HEK293 (cell line): ENCODE results near the gene LCN10.
A peak's percentile ranks its signal among the peaks of the same experiment; 100 is the strongest.

Experiments used
- BCL11A ChIP-seq: fragments of 450-650 bp; formaldehyde crosslinking; IDR thresholded peaks from 2 replicates; pipeline ENCODE4 v1.5.1; 2016; ENCODE audit warnings: low read depth, missing biosample characterization, missing genetic modification characterization
- ELK4 ChIP-seq: IDR thresholded peaks from 2 replicates; pipeline ENCODE4 v1.6.1; 2011; ENCODE audit warnings: mild to moderate bottlenecking, low read depth, low read length, borderline replicate concordance
- GFI1B ChIP-seq: fragments of 450-650 bp; formaldehyde crosslinking; IDR thresholded peaks from 2 replicates; pipeline ENCODE4 v1.5.1; 2016; ENCODE audit warnings: missing biosample characterization, missing genetic modification characterization
- MZF1 ChIP-seq: fragments of 450-650 bp; formaldehyde crosslinking; IDR thresholded peaks from 2 replicates; pipeline ENCODE4 v1.5.1; 2017; ENCODE audit warnings: missing biosample characterization, missing genetic modification characterization, borderline replicate concordance
- PRDM1 ChIP-seq: fragments of 450-650 bp; formaldehyde crosslinking; IDR thresholded peaks from 2 replicates; pipeline ENCODE4; 2016; ENCODE audit warnings: missing biosample characterization, missing genetic modification characterization
- SCRT1 ChIP-seq: fragments of 450-650 bp; formaldehyde crosslinking; IDR thresholded peaks from 2 replicates; pipeline ENCODE4 v1.5.1; 2016; ENCODE audit warnings: missing biosample characterization, missing genetic modification characterization, borderline replicate concordance
- SP2 ChIP-seq: fragments of 450-650 bp; formaldehyde crosslinking; IDR thresholded peaks from 2 replicates; pipeline ENCODE4 v1.5.1; 2016; ENCODE audit warnings: missing biosample characterization, missing genetic modification characterization
- WT1 ChIP-seq: fragments of 450-650 bp; formaldehyde crosslinking; IDR thresholded peaks from 2 replicates; pipeline ENCODE4 v1.5.1; 2016; ENCODE audit warnings: missing biosample characterization, missing genetic modification characterization
- ZBTB1 ChIP-seq: fragments of 450-650 bp; formaldehyde crosslinking; IDR thresholded peaks from 2 replicates; pipeline ENCODE4 v1.5.1; 2016; ENCODE audit warnings: missing biosample characterization, missing genetic modification characterization
- ZBTB17 ChIP-seq: fragments of 450-650 bp; formaldehyde crosslinking; IDR thresholded peaks from 2 replicates; pipeline ENCODE4 v1.5.1; 2016; ENCODE audit warnings: missing biosample characterization, missing genetic modification characterization
- ZEB2 ChIP-seq: fragments of 450-650 bp; formaldehyde crosslinking; IDR thresholded peaks from 2 replicates; pipeline ENCODE4 v1.5.1; 2016; ENCODE audit warnings: missing biosample characterization, missing genetic modification characterization
- ZIC2 ChIP-seq: fragments of 450-650 bp; formaldehyde crosslinking; IDR thresholded peaks from 2 replicates; pipeline ENCODE4 v1.5.1; 2016; ENCODE audit warnings: missing biosample characterization, missing genetic modification characterization
- ZNF112 ChIP-seq: fragments of 450-650 bp; formaldehyde crosslinking; IDR thresholded peaks from 2 replicates; pipeline ENCODE4 v1.5.0; 2017; ENCODE audit warnings: missing biosample characterization, missing genetic modification characterization
- ZNF121 ChIP-seq: fragments of 450-650 bp; formaldehyde crosslinking; IDR thresholded peaks from 2 replicates; pipeline ENCODE4 v1.5.1; 2016; ENCODE audit warnings: missing biosample characterization, missing genetic modification characterization
- ZNF169 ChIP-seq: fragments of 450-650 bp; formaldehyde crosslinking; IDR thresholded peaks from 2 replicates; pipeline ENCODE4 v1.5.1; 2016; ENCODE audit warnings: missing biosample characterization, missing genetic modification characterization
- ZNF239 ChIP-seq: fragments of 450-650 bp; formaldehyde crosslinking; IDR thresholded peaks from 2 replicates; pipeline ENCODE4 v1.5.1; 2016; ENCODE audit warnings: missing biosample characterization, missing genetic modification characterization
- ZNF266 ChIP-seq: fragments of 450-650 bp; formaldehyde crosslinking; IDR thresholded peaks from 2 replicates; pipeline ENCODE4 v1.5.1; 2016; ENCODE audit warnings: missing biosample characterization, missing genetic modification characterization, low read depth
- ZNF404 ChIP-seq: fragments of 450-650 bp; formaldehyde crosslinking; IDR thresholded peaks from 2 replicates; pipeline ENCODE4 v1.5.1; 2017; ENCODE audit warnings: missing biosample characterization, missing genetic modification characterization
- ZNF433 ChIP-seq: fragments of 450-650 bp; formaldehyde crosslinking; IDR thresholded peaks from 2 replicates; pipeline ENCODE4 v1.5.1; 2016; ENCODE audit warnings: missing biosample characterization, missing genetic modification characterization, low read depth
- ZNF530 ChIP-seq: fragments of 450-650 bp; formaldehyde crosslinking; IDR thresholded peaks from 2 replicates; pipeline ENCODE4 v1.5.1; 2016; ENCODE audit warnings: low read depth, missing biosample characterization, missing genetic modification characterization
- ZSCAN16 ChIP-seq: fragments of 450-650 bp; formaldehyde crosslinking; IDR thresholded peaks from 2 replicates; pipeline ENCODE4 v1.5.1; 2016; ENCODE audit warnings: missing biosample characterization, missing genetic modification characterization
- ZXDB ChIP-seq: fragments of 450-650 bp; formaldehyde crosslinking; IDR thresholded peaks from 2 replicates; pipeline ENCODE4 v1.5.1; 2016; ENCODE audit warnings: missing biosample characterization, missing genetic modification characterization
- TF ChIP-seq, protein P1 (sequence below): fragments of 450-650 bp; formaldehyde crosslinking; IDR thresholded peaks from 2 replicates; pipeline ENCODE4 v1.5.1; 2016; ENCODE audit warnings: missing biosample characterization, missing genetic modification characterization
- TF ChIP-seq, protein P2 (sequence below): fragments of 450-650 bp; formaldehyde crosslinking; IDR thresholded peaks from 2 replicates; pipeline ENCODE4 v1.5.1; 2016; ENCODE audit warnings: missing biosample characterization, missing genetic modification characterization
- TF ChIP-seq, protein P3 (sequence below): fragments of 450-650 bp; formaldehyde crosslinking; IDR thresholded peaks from 2 replicates; pipeline ENCODE4 v1.5.1; 2016; ENCODE audit warnings: missing biosample characterization, missing genetic modification characterization

The LCN10 gene

GRCh38 chr9:136721339-136722092 lies 21.2 kb downstream of the LCN10 start (continued):
- TF ChIP-seq ELK4, result no peak
- TF ChIP-seq ZEB2, result 0 out of 2 replicates have a peak, but pooled peaks have one; percentile 26
- no peak for TF ChIP-seq ZNF169 (tag by site-specific recombination)
- no peak for TF ChIP-seq ZNF239 (tag by site-specific recombination)
- TF ChIP-seq BCL11A, result peak; percentile 66
- TF ChIP-seq PRDM1, result no peak
- TF ChIP-seq MZF1, result no peak
- TF ChIP-seq, protein P1, sequence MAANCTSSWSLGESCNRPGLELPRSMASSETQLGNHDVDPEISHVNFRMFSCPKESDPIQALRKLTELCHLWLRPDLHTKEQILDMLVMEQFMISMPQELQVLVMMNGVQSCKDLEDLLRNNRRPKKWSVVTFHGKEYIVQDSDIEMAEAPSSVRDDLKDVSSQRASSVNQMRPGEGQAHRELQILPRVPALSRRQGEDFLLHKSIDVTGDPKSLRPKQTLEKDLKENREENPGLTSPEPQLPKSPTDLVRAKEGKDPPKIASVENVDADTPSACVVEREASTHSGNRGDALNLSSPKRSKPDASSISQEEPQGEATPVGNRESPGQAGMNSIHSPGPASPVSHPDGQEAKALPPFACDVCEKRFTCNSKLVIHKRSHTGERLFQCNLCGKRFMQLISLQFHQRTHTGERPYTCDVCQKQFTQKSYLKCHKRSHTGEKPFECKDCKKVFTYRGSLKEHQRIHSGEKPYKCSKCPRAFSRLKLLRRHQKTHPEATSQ (tag by site-specific recombination), result no peak
- TF ChIP-seq, protein P2, sequence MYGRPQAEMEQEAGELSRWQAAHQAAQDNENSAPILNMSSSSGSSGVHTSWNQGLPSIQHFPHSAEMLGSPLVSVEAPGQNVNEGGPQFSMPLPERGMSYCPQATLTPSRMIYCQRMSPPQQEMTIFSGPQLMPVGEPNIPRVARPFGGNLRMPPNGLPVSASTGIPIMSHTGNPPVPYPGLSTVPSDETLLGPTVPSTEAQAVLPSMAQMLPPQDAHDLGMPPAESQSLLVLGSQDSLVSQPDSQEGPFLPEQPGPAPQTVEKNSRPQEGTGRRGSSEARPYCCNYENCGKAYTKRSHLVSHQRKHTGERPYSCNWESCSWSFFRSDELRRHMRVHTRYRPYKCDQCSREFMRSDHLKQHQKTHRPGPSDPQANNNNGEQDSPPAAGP (tag by site-specific recombination), result 0 out of 2 replicates have a peak, but pooled peaks have one; percentile 24
- TF ChIP-seq, protein P3, sequence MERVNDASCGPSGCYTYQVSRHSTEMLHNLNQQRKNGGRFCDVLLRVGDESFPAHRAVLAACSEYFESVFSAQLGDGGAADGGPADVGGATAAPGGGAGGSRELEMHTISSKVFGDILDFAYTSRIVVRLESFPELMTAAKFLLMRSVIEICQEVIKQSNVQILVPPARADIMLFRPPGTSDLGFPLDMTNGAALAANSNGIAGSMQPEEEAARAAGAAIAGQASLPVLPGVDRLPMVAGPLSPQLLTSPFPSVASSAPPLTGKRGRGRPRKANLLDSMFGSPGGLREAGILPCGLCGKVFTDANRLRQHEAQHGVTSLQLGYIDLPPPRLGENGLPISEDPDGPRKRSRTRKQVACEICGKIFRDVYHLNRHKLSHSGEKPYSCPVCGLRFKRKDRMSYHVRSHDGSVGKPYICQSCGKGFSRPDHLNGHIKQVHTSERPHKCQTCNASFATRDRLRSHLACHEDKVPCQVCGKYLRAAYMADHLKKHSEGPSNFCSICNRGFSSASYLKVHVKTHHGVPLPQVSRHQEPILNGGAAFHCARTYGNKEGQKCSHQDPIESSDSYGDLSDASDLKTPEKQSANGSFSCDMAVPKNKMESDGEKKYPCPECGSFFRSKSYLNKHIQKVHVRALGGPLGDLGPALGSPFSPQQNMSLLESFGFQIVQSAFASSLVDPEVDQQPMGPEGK (tag by site-specific recombination), result no peak; the same call in 1 of the 2 replicates
- TF ChIP-seq ZBTB1 (tag by site-specific recombination), result no peak
- TF ChIP-seq ZSCAN16 (tag by site-specific recombination), result no peak
- TF ChIP-seq ZNF266 (tag by site-specific recombination), result no peak
- peak; percentile 56 for TF ChIP-seq WT1 (tag by site-specific recombination)
- no peak for TF ChIP-seq ZNF112 (tag by site-specific recombination)
- no peak for TF ChIP-seq ZNF404 (tag by site-specific recombination)
- TF ChIP-seq ZIC2 (tag by site-specific recombination), result no peak
- TF ChIP-seq ZNF121 (tag by site-specific recombination), result no peak
- TF ChIP-seq SP2 (tag by site-specific recombination), result peak; percentile 15; the same call in 1 of the 2 replicates
- no peak for TF ChIP-seq ZNF433 (tag by site-specific recombination)
- peak; percentile 68 for TF ChIP-seq ZXDB (tag by site-specific recombination)
- no peak for TF ChIP-seq SCRT1 (tag by site-specific recombination)
- peak; percentile 57; the same call in 1 of the 2 replicates for TF ChIP-seq ZBTB17
- TF ChIP-seq GFI1B (tag by site-specific recombination), result 0 out of 2 replicates have a peak, but pooled peaks have one; percentile 12
- no peak for TF ChIP-seq ZNF530
- TF ChIP-seq, all 188 proteins: peak for 21
